ES-I3 (cell line): ENCODE measurements around the gene GBF1.
A peak's percentile ranks its signal among the peaks of the same experiment; 100 is the strongest.

ENCODE experiments used
- H3K36me3 ChIP-seq: 2 replicates; pipeline ENCODE4 v1.6.1; 2013; ENCODE audit warnings: mild to moderate bottlenecking, low read length, control low read depth, moderate library complexity; ENCODE audit not compliant: insufficient read depth
- H3K4me1 ChIP-seq: 2 replicates; pipeline ENCODE4 v1.6.1; 2013; ENCODE audit warnings: mild to moderate bottlenecking, control low read depth, low read length; ENCODE audit not compliant: insufficient read depth
- H3K9ac ChIP-seq: 2 replicates; pipeline ENCODE4 v1.6.1; 2013; ENCODE audit warnings: low read depth, mild to moderate bottlenecking, low read length, moderate library complexity
- H3K9me3 ChIP-seq: 2 replicates; pipeline ENCODE4 v1.6.1; 2013; ENCODE audit warnings: mild to moderate bottlenecking, low read length, moderate library complexity; ENCODE audit not compliant: control insufficient read depth, insufficient read depth

The GBF1 gene

GRCh38 chr10:102407425-102408130 lies 162.2 kb downstream of the GBF1 start:
- H3K36me3 ChIP-seq: no peaks in the 10 kb centered on the region
- H3K9me3 ChIP-seq: no peaks in the 10 kb centered on the region
- H3K4me1 ChIP-seq: peaks cover 15% of the 10 kb centered on the region; the same call in 1 of the 2 replicates
- no peak overlapping the region for H3K9ac ChIP-seq

- Histone ChIP-seq H3K36me3 (no peaks in the 10 kb centered on the region), H3K9ac (peak overlapping the region; percentile 14; the same call in 1 of the 2 replicates), H3K9me3 (no peaks in the 10 kb centered on the region), H3K4me1 (peaks cover 18% of the 10 kb centered on the region; the same call in 1 of the 2 replicates)
Measured at GRCh38 chr10:102408131-102408727, 162.9 kb downstream of the GBF1 start.

DNA sequence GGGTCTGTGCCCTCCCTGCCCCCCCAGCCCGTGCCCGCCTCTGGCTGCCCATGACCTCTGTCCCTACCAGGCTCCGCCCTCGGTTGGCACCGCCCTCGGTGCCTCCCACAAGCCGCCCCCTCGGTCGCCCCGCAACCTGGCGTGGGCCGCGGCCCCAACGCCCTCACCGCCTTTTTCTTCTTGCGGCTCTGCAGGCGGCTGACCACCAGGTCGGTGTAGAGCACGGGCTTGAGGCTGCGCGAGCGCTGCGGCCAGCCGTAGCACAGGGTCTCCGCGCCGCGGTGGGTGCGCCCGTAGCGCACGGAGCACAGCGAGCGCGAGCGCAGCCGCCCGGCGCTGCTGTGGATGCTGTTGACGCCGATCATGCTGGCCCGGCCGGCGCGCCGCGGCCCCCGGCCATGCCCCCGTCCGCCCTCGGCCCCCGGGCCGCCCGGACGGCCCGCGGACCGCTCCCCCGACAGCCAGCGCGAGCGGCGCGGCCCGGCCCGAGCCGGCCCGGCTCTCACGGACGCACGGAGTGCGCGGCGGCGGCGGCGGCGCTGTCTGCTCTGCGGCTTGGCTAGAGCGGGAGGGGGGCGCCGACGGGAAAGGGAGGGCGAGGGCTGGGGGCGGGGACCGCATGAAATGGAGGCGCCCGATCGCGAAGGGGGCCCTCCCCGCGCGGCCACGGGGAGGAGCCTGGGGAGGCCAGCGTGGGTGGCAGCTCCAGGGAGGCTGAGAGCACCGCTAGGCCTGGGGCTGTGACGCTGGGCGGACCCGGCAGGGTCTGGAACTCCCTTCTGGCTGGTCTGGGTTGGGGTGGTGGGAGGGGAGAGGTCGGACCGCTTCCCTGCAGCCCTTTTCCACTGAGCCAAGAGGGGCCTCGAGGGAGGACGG lies 163.6 kb downstream of the GBF1 start:
- Histone ChIP-seq H3K36me3 (no peaks in the 10 kb centered on the region), H3K4me1 (peaks cover 21% of the 10 kb centered on the region), H3K9ac (peak overlapping the region; percentile 41; the same call in 1 of the 2 replicates), H3K9me3 (no peaks in the 10 kb centered on the region)

- Histone ChIP-seq H3K4me1 (peaks cover 21% of the 10 kb centered on the region), H3K36me3 (no peaks in the 10 kb centered on the region), H3K9ac (peak overlapping the region; percentile 60), H3K9me3 (no peaks in the 10 kb centered on the region)
Measured at GRCh38 chr10:102409604-102410428, 164.5 kb downstream of the GBF1 start.

DNA sequence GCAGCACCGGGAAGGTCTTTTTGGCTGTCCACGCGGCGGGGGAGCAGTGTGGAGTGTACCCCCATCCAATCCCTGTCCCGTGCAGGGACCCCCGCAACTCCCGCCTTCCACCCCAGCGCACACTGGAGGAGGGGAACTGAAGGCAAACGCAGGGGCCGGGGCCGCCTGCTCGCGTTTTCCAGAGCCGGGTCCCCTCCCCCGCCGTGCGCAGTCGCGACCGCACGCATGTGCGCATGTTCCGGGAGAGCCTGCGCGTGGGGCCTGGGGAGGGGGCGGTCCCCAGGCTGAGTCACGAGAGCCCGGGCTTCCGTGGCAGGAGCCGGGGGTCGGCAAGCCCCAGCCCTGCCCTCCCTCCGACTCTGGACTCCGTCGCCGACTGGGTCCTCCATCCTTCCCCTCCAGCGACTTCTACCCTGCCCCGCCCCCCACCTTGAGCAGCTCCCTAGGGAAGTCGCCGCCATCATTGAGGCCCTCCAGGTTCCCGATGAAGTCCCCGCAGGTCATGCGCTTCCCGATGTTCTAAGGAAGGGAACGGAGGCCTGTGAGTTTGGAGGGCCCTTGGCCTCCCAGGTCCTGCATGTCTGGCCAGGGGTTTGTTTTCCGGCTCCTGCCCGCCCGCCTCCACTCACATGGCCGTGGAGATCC lies 165.2 kb downstream of the GBF1 start:
- no peaks in the 10 kb centered on the region for H3K36me3 ChIP-seq
- H3K9me3 ChIP-seq: no peaks in the 10 kb centered on the region
- H3K9ac ChIP-seq: peak overlapping the region; percentile 60
- peaks cover 21% of the 10 kb centered on the region for H3K4me1 ChIP-seq

- Histone ChIP-seq H3K9me3 (no peaks in the 10 kb centered on the region), H3K36me3 (no peaks in the 10 kb centered on the region), H3K9ac (peak overlapping the region; percentile 60; the same call in 1 of the 2 replicates), H3K4me1 (peaks cover 24% of the 10 kb centered on the region)
Measured at GRCh38 chr10:102411341-102412255, 166.3 kb downstream of the GBF1 start.

DNA sequence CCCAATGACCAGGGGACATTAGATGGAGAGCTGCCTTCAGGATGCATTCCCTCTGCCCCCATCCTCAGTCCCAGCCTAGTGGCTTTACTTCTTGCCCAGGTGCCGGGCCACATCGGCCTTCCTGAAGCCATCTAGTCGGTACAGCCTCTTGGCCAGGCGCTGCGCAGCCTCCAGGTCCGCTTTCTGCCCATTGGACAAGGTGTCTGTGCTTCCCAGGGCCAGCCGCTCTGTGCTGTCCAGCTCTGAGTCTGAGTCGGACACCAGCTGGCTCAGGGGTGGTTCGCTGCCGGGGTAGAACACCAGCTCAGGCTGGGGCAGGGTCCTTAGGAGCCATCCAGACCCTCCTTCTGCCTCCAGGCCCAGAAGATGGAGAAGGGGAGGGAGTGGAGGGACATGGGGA lies 167.0 kb downstream of the GBF1 start:
- H3K36me3 ChIP-seq: no peaks in the 10 kb centered on the region
- H3K9me3 ChIP-seq: no peaks in the 10 kb centered on the region
- peaks cover 24% of the 10 kb centered on the region for H3K4me1 ChIP-seq
- H3K9ac ChIP-seq: no peak overlapping the region

DNA sequence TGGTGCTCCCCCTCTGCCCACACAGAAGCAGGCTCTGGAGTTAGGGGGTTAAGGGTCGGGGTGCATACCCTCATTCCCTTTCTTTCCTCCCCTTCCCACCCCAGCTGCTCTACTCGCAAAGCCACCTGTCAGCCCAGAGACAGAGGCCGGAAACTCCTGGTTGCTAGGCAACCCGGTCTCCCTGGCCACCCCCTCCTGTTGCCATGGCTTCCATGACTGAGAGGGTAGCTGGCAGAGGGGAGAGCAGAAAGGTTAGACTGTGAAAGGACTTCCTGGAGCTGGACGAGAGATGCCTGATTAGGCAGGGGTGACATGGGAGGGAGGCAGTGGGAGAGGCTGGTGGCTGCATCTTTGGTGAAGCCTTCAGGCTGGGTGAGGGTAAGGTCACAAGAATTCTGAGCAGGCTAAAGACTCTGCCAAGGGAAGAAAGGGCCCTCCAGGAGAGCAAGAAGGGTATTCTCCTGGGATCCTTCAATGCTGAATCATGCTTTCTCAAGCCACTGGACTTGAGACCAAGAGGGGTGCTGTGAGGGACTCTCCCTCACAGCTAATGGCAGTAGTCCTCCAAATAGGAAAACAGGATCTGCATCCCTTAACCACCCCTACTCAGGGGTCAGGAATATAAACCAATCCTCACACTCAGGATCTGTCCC lies 167.8 kb downstream of the GBF1 start:
- no peaks in the 10 kb centered on the region for H3K9me3 ChIP-seq
- no peak overlapping the region for H3K9ac ChIP-seq
- peaks cover 24% of the 10 kb centered on the region for H3K4me1 ChIP-seq

GRCh38 chr10:102413806-102414561 lies 168.7 kb downstream of the GBF1 start:
- Histone ChIP-seq H3K9ac (no peak overlapping the region), H3K36me3 (no peaks in the 10 kb centered on the region), H3K4me1 (peaks cover 24% of the 10 kb centered on the region), H3K9me3 (no peaks in the 10 kb centered on the region)

More for the DNA sequence above, 167.8 kb downstream of the GBF1 start:
- no peaks in the 10 kb centered on the region for H3K36me3 ChIP-seq

GRCh38 chr10:102414749-102415148 lies 169.4 kb downstream of the GBF1 start:
- H3K9ac ChIP-seq: no peak overlapping the region
- no peaks in the 10 kb centered on the region for H3K36me3 ChIP-seq

DNA sequence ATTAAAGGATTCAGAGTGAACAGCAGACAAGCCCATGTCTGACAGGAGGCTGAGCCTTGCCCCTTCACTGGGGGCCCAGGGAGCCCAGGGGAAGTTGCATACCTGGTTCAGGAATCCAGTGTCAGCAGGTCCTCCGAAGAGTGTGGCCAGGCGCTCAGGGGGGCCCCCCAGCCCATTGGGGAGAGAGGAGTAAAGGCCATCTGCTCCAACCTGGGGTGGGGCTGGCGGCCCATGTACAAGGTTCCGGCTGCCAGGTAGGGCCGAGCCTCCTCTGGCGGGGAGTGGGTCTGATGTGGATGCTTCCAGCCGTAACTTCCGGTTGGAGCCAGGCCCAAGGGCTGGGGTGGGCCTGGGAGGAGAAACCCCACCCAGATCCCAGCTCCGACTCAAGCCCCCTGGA lies 171.0 kb downstream of the GBF1 start:
- H3K9ac ChIP-seq: no peak overlapping the region
- H3K9me3 ChIP-seq: no peaks in the 10 kb centered on the region
- H3K4me1 ChIP-seq: peaks cover 12% of the 10 kb centered on the region
- no peaks in the 10 kb centered on the region for H3K36me3 ChIP-seq

More at GRCh38 chr10:102414749-102415148, 169.4 kb downstream of the GBF1 start:
- H3K4me1 ChIP-seq: peaks cover 21% of the 10 kb centered on the region
- no peaks in the 10 kb centered on the region for H3K9me3 ChIP-seq

DNA sequence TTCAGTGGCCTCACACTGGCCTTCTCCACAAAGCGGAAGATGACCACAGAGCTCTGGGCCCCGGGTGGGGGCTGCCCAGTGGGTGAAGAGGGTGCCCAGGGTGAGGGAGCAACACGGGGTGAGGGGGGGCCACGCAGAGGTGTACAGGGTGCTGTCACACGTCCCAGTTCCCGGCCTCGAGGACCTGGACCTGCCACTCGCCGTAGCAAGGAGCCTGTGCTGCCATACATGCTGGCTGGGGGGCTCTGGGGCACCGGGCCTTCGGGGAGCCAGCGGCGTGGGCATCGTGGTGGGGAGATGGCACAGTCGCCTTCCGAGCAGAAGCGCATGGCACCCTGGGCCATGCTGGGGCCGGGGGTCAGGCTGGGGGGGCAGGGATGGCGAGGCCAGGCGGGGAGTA lies 171.4 kb downstream of the GBF1 start:
- H3K9me3 ChIP-seq: no peaks in the 10 kb centered on the region
- no peaks in the 10 kb centered on the region for H3K36me3 ChIP-seq
- H3K4me1 ChIP-seq: peaks cover 9% of the 10 kb centered on the region
- no peak overlapping the region for H3K9ac ChIP-seq
